Measurements from ENCODE around the gene ELP1. TPM values are rescaled to one million over a fixed set of nuclear protein-coding genes. Genes with fewer than 3 reads are reported as not detected.
"Not testable (repeated sequence)": the region's sequence is repeated elsewhere in the genome, so short reads cannot be mapped to it uniquely, and the experiment has no call there.

Gene ELP1
- total RNA-seq, 1 experiment from 2014 or later, result 39.5 TPM

- no peak overlapping the region for H3K27ac ChIP-seq
These were observed 73.6 kb downstream of the ELP1 start for GRCh38 chr9:108860354-108860753.

GRCh38 chr9:108859459-108860114 is 74.3 kb downstream of the ELP1 start:
- no peaks in the 10 kb centered on the region for H3K36me3 ChIP-seq
- H3K4me3 ChIP-seq, result no peak overlapping the region
- peak in 1 of 2 experiments; percentile 22 for DNase-seq
- no peak overlapping the region for H3K27ac ChIP-seq
- no peaks in the 10 kb centered on the region for H3K9me3 ChIP-seq (replicated peaks)
- H3K4me1 ChIP-seq, result no peaks in the 10 kb centered on the region
- H3K27me3 ChIP-seq, result no peaks in the 10 kb centered on the region

More at GRCh38 chr9:108860354-108860753, 73.6 kb downstream of the ELP1 start:
- no peak overlapping the region for H3K4me3 ChIP-seq
- H3K4me1 ChIP-seq, result no peaks in the 10 kb centered on the region
- no peaks in the 10 kb centered on the region for H3K27me3 ChIP-seq
- no peak for DNase-seq
- no peaks in the 10 kb centered on the region for H3K36me3 ChIP-seq
- H3K9me3 ChIP-seq (replicated peaks), result no peaks in the 10 kb centered on the region

GRCh38 chr9:108857572-108857971 is 76.4 kb downstream of the ELP1 start:
- Histone ChIP-seq H3K9me3 (replicated peaks) (no peaks in the 10 kb centered on the region), H3K27ac (no peak overlapping the region), H3K27me3 (no peaks in the 10 kb centered on the region), H3K4me1 (no peaks in the 10 kb centered on the region), H3K36me3 (no peaks in the 10 kb centered on the region), H3K4me3 (no peak overlapping the region)
- DNase-seq, result no peak

DNA sequence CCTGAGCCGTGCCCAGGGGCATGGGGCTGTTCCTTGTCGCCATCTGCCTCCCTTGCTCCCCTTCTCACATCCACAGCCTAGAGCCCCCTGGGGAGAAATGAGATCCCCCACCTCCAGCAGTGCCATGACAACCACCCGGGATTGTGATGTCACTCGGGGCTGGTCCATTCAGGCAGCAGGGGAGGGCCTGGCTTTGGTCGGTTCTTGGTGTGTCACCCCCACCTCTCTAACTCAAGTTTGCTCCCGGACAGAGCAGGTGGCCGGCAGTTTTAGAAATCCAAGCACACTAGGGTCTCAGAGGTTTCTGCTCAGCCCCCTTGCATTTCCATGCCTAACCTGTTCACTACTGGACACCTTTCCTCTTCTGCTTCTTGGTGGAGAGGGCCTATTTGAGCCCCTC is 78.0 kb downstream of the ELP1 start, which contains the start of gene ACTL7B:
ACTL7B (minus strand) TSS at position 99 of the 400 bp plus-strand sequence; CDS start at position 43, 56 bp downstream.
- H3K27me3 ChIP-seq, result no peaks in the 10 kb centered on the region
- H3K27ac ChIP-seq, result no peak within 1 kb of the TSS
- H3K4me1 ChIP-seq, result no peaks in the 10 kb centered on the region
- H3K4me3 ChIP-seq, result 0 out of 2 replicates have a peak within 1 kb of the TSS, but pooled peaks have one; percentile 18
- no peaks in the 10 kb centered on the region for H3K36me3 ChIP-seq
- no peak for DNase-seq
- no peaks in the 10 kb centered on the region for H3K9me3 ChIP-seq (replicated peaks)

DNA sequence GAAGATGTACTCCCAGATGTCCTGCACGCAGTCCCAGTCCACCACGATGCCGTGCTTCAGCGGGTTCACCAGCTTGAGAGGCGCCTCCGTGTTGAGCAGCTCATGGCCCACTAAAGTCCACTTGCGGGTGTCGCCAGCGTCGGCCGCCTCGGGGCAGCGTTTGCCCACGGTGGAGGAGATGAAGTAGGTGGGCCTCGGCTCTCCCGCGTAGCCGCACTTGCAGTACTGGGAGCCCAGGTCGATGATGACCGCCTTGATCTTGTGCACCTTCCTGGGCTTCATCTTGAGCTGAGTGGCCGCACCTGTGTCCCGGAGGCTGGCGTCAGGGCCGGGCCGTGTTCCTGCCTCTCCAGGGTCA is 78.4 kb downstream of the ELP1 start:
- no peak overlapping the region for H3K27ac ChIP-seq
- no peak overlapping the region for H3K4me3 ChIP-seq
- H3K4me1 ChIP-seq, result no peaks in the 10 kb centered on the region
- H3K9me3 ChIP-seq (replicated peaks), result no peaks in the 10 kb centered on the region
- H3K36me3 ChIP-seq, result no peaks in the 10 kb centered on the region
- H3K27me3 ChIP-seq, result no peaks in the 10 kb centered on the region
- no peak for DNase-seq

GRCh38 chr9:108854641-108855528 is 79.0 kb downstream of the ELP1 start:
- Histone ChIP-seq H3K27me3 (no peaks in the 10 kb centered on the region), H3K27ac (no peak overlapping the region), H3K4me1 (no peaks in the 10 kb centered on the region), H3K36me3 (no peaks in the 10 kb centered on the region), H3K9me3 (replicated peaks) (no peaks in the 10 kb centered on the region), H3K4me3 (0 out of 2 replicates have a peak overlapping the region, but pooled peaks have one; percentile 18)
- DNase-seq, result peak; percentile 52 to 55

- Histone ChIP-seq H3K27ac (no peak overlapping the region), H3K4me1 (no peaks in the 10 kb centered on the region), H3K9me3 (replicated peaks) (no peaks in the 10 kb centered on the region), H3K36me3 (no peaks in the 10 kb centered on the region), H3K4me3 (no peak overlapping the region), H3K27me3 (no peaks in the 10 kb centered on the region)
- no peak for DNase-seq
These were observed 79.8 kb downstream of the ELP1 start for GRCh38 chr9:108854094-108854493.

- no peaks in the 10 kb centered on the region for H3K9me3 ChIP-seq (replicated peaks)
- no peak overlapping the region for H3K27ac ChIP-seq
- no peaks in the 10 kb centered on the region for H3K36me3 ChIP-seq
- no peak overlapping the region for H3K4me3 ChIP-seq
- no peak for DNase-seq
- H3K27me3 ChIP-seq, result no peaks in the 10 kb centered on the region
- H3K4me1 ChIP-seq, result no peaks in the 10 kb centered on the region
These were observed 81.8 kb downstream of the ELP1 start for GRCh38 chr9:108852079-108852478.

DNA sequence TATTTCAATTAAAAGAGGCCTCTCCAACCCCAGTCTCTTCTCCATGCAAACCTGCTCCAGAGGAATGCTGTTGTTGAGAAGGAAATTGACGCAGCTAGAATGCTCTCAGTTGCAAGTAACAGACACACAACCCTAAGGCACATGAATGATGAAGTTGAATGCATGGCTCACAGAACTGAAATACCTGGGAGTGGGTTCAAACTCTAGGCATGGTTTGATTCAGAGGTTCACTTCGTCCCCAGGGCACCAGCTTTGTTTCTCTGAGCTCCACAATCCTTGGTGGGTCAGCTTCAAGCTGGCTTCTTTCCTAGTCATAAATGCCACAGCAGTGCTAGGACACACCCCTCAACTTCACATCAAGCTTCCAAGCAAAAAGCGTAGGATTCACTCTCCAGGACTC is 82.8 kb downstream of the ELP1 start:
- H3K9me3 ChIP-seq (replicated peaks), result no peaks in the 10 kb centered on the region
- H3K27ac ChIP-seq, result no peak overlapping the region
- no peaks in the 10 kb centered on the region for H3K36me3 ChIP-seq
- DNase-seq, result no peak
- H3K27me3 ChIP-seq, result no peaks in the 10 kb centered on the region
- no peaks in the 10 kb centered on the region for H3K4me1 ChIP-seq
- H3K4me3 ChIP-seq, result no peak overlapping the region

DNA sequence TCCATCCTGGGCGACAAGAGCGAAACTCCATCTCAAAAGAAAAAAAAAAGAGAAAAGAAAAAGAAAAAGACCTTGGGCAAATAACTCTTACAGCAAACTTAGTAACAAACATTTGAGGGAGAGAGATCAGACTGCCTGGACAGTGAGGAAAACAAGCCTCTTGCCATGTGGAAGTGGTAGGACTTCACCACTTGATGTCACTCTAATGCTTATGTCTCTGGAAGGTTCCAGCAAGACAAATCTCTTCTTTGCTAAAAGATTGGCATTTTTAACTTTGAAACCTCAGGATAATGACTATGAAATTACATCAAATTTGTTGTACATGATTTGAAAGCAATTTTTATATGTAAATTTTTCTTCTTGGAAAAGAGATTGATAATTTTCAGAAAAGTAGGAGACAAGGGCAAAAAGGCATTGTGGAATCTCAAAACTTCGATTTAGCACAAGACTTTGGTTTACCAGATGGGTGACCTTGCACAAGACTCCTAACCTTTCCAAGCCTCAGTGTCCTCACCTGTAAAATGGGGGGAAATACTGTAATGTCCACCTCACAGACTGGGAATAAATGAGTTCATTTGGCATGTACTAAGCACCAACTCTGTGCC is 83.5 kb downstream of the ELP1 start:
- Histone ChIP-seq H3K4me3 (no peak overlapping the region), H3K4me1 (peaks cover under 1% of the 10 kb centered on the region; the same call in 1 of the 2 replicates), H3K27ac (no peak overlapping the region), H3K27me3 (no peaks in the 10 kb centered on the region), H3K9me3 (replicated peaks) (no peaks in the 10 kb centered on the region), H3K36me3 (no peaks in the 10 kb centered on the region)
- DNase-seq, result peak in 1 of 2 experiments; percentile 27

GRCh38 chr9:108848296-108848695 is 85.6 kb downstream of the ELP1 start:
- not testable (repeated sequence) for DNase-seq; H3K4me3 ChIP-seq; H3K9me3 ChIP-seq (replicated peaks); H3K27ac ChIP-seq; H3K36me3 ChIP-seq; H3K27me3 ChIP-seq
- H3K4me1 ChIP-seq, result peaks cover 13% of the 10 kb centered on the region; the same call in 1 of the 2 replicates

GRCh38 chr9:108845947-108846346 is 88.0 kb downstream of the ELP1 start:
- Histone ChIP-seq H3K9me3 (replicated peaks) (no peaks in the 10 kb centered on the region), H3K4me3 (no peak overlapping the region), H3K36me3 (no peaks in the 10 kb centered on the region), H3K4me1 (peaks cover 13% of the 10 kb centered on the region; the same call in 1 of the 2 replicates), H3K27ac (no peak overlapping the region), H3K27me3 (peaks cover 6% of the 10 kb centered on the region; the same call in 1 of the 2 replicates)
- DNase-seq, result no peak

DNA sequence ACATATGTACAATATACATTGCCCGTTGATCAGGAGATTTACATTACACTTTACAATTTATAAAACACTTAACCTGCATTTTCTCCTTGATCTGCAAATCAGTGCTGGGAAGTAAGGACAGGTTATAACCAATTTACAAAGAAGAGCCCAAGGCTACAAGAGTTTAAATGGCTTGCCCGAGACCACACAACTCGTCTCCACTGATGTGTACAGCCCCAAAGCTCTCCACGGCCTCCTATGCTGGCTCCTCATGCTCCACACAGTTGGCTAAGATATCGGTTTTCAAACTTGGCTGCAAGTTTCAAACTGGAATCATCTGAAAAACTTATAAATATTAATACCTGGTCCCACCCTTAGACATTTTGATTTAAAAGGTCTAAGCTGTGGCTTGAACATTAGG is 88.4 kb downstream of the ELP1 start:
- H3K27ac ChIP-seq, result no peak overlapping the region
- no peaks in the 10 kb centered on the region for H3K36me3 ChIP-seq
- peaks cover 13% of the 10 kb centered on the region; the same call in 1 of the 2 replicates for H3K4me1 ChIP-seq
- H3K4me3 ChIP-seq, result no peak overlapping the region
- no peaks in the 10 kb centered on the region for H3K9me3 ChIP-seq (replicated peaks)
- peak in 1 of 2 experiments; percentile 28 for DNase-seq
- peaks cover 6% of the 10 kb centered on the region; the same call in 1 of the 2 replicates for H3K27me3 ChIP-seq

DNA sequence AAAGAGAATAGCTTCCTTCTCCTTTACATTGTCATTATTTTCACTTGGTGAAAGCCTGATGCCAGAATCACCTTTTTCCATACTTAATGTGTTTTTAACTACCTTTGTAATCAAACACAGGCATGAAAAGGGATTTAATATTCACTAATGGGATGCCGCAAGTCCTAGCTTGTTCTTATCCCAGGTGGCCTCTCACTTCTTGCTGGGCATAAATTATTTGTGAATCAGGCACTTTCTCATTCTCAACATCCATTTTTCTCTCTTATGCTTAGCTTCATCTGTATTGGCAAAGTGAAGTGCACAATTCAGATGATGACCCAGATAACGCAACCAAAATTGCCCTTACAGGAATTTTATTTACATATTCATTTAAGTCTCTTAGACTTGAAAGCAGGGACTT is 89.1 kb downstream of the ELP1 start:
- H3K27ac ChIP-seq, result no peak overlapping the region
- H3K27me3 ChIP-seq, result peaks cover 6% of the 10 kb centered on the region; the same call in 1 of the 2 replicates
- no peak overlapping the region for H3K4me3 ChIP-seq
- H3K4me1 ChIP-seq, result peaks cover 13% of the 10 kb centered on the region; the same call in 1 of the 2 replicates
- DNase-seq, result no peak
- H3K9me3 ChIP-seq (replicated peaks), result no peaks in the 10 kb centered on the region
- H3K36me3 ChIP-seq, result no peaks in the 10 kb centered on the region

DNA sequence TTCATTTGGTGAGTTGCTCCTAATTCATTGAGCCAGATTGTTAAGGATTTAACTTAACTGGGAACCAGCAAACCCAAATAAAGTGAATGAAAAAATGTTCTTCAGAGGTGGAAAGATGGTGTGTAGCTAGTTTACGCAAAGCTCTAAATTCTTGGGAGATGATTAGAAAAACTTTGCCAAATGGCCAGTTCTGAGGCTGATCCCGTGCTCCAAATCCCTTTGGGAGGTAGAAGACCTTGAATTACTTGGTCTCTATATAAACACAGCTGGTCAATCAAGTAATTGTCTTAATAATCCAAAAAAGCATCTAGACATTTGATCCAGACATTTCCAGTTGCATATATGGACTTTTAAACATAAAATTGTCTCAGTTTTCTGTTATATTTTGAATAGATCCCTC is 89.5 kb downstream of the ELP1 start:
- H3K36me3 ChIP-seq, result no peaks in the 10 kb centered on the region
- no peak overlapping the region for H3K27ac ChIP-seq
- no peak overlapping the region for H3K4me3 ChIP-seq
- H3K27me3 ChIP-seq, result peaks cover 6% of the 10 kb centered on the region; the same call in 1 of the 2 replicates
- DNase-seq, result no peak
- no peaks in the 10 kb centered on the region for H3K9me3 ChIP-seq (replicated peaks)
- peaks cover 13% of the 10 kb centered on the region; the same call in 1 of the 2 replicates for H3K4me1 ChIP-seq

Measured in SJCRH30 (cell line).